HPDE6-E6E7 (cell line): ENCODE data around the gene PIK3C2G.
A peak's percentile ranks its signal among the peaks of the same experiment; 100 is the strongest.

Experiments used
- DNase-seq: peaks from one replicate; pipeline ENCODE4 v3.0.0; 2011; ENCODE audit warnings: missing footprints; ENCODE audit errors: extremely low spot score

PIK3C2G gene

GRCh38 chr12:18552829-18553228 lies 291.5 kb downstream of the PIK3C2G start:
- no peak for DNase-seq

- DNase-seq, result no peak
Measured at GRCh38 chr12:18556161-18556560, 294.8 kb downstream of the PIK3C2G start.

GRCh38 chr12:18559242-18559641 lies 297.9 kb downstream of the PIK3C2G start:
- no peak for DNase-seq

- DNase-seq, result no peak
Measured at GRCh38 chr12:18562531-18562930, 301.2 kb downstream of the PIK3C2G start.

GRCh38 chr12:18564306-18564705 lies 303.0 kb downstream of the PIK3C2G start:
- DNase-seq, result no peak

- DNase-seq, result no peak
Measured at GRCh38 chr12:18567787-18568186, 306.5 kb downstream of the PIK3C2G start.

GRCh38 chr12:18570543-18570942 lies 309.2 kb downstream of the PIK3C2G start:
- DNase-seq, result no peak

GRCh38 chr12:18576104-18576626 lies 314.8 kb downstream of the PIK3C2G start:
- DNase-seq, result peak; percentile 5

- DNase-seq, result no peak
Measured at GRCh38 chr12:18576648-18577047, 315.3 kb downstream of the PIK3C2G start.

GRCh38 chr12:18578191-18578590 lies 316.9 kb downstream of the PIK3C2G start:
- peak; percentile 15 for DNase-seq

GRCh38 chr12:18580291-18580690 lies 319.0 kb downstream of the PIK3C2G start:
- DNase-seq, result no peak

GRCh38 chr12:18580706-18581105 lies 319.4 kb downstream of the PIK3C2G start:
- no peak for DNase-seq

- no peak for DNase-seq
Measured at GRCh38 chr12:18581232-18581962, 320.1 kb downstream of the PIK3C2G start.

- DNase-seq, result no peak
Measured at GRCh38 chr12:18583655-18584054, 322.3 kb downstream of the PIK3C2G start.

GRCh38 chr12:18586581-18586980 lies 325.3 kb downstream of the PIK3C2G start:
- no peak for DNase-seq

GRCh38 chr12:18589316-18589715 lies 328.0 kb downstream of the PIK3C2G start:
- DNase-seq, result peak; percentile 8

GRCh38 chr12:18591473-18591872 lies 330.2 kb downstream of the PIK3C2G start:
- no peak for DNase-seq

GRCh38 chr12:18595412-18595811 lies 334.1 kb downstream of the PIK3C2G start:
- DNase-seq, result no peak

GRCh38 chr12:18601962-18602361 lies 340.6 kb downstream of the PIK3C2G start:
- DNase-seq, result no peak

- DNase-seq, result no peak
Measured at GRCh38 chr12:18612971-18613370, 351.7 kb downstream of the PIK3C2G start.

- no peak for DNase-seq
Measured at GRCh38 chr12:18620986-18621385, 359.7 kb downstream of the PIK3C2G start.

- no peak for DNase-seq
Measured at GRCh38 chr12:18629445-18629844, 368.1 kb downstream of the PIK3C2G start.

- no peak for DNase-seq
Measured at GRCh38 chr12:18629916-18630315, 368.6 kb downstream of the PIK3C2G start.

- no peak for DNase-seq
Measured at GRCh38 chr12:18631339-18631738, 370.0 kb downstream of the PIK3C2G start.
